Suprapubic skin (tissue), 3 donors: ENCODE measurements around the gene MARCHF4.

Experiments
- CTCF ChIP-seq, 2 donors: fragments of 200-600 bp in 1 of 2; fragments of 450-650 bp in 1 of 2; sonication (generic) in 1 of 2; IDR thresholded peaks; one replicate each; pipeline ENCODE4 v1.5.1; 2016 to 2019; ENCODE audit warnings: antibody characterized with exemption in 2 of 2, mild to moderate bottlenecking in 1 of 2, moderate library complexity in 1 of 2
- EP300 ChIP-seq: sonication (generic); formaldehyde crosslinking; IDR thresholded peaks from one replicate; pipeline ENCODE4 v1.6.1; 2017; ENCODE audit warnings: antibody characterized with exemption
- POLR2A ChIP-seq, 2 donors: fragments of 450-650 bp; IDR thresholded peaks; one replicate each; pipeline ENCODE4 v1.6.1; 2017; ENCODE audit warnings: antibody characterized with exemption in 2 of 2, mild to moderate bottlenecking in 2 of 2, moderate library complexity in 2 of 2

GRCh38 chr2:216362730-216363129 is 9.6 kb downstream of the MARCHF4 start:
- TF ChIP-seq CTCF (IDR thresholded peaks at IDR 0.05) (no peak), EP300 (no peak), POLR2A (IDR thresholded peaks at IDR 0.05) (no peak)
